Activated CD4-positive, alpha-beta T cell treated with anti-CD3 and anti-CD28 coated beads for 4 hours (primary cell): Measurements from ENCODE around the gene SLC9A4.
A peak's percentile ranks its signal among the peaks of the same experiment; 100 is the strongest.

Experiments
- DNase-seq, 2 donors: peaks; one replicate each; pipeline ENCODE4 v3.0.0-alpha.2; 2020

Gene SLC9A4

GRCh38 chr2:102473020-102473419, at the start of gene SLC9A4:
Gene SLC9A4, plus strand, starts transcription at chr2:102473226. Its CDS starts 534 bp downstream, at chr2:102473760.
- DNase-seq, result peak; percentile 42 to 59

- no peak for DNase-seq
These were observed 49.7 kb upstream of the SLC9A4 start for GRCh38 chr2:102423368-102423767.

- no peak for DNase-seq
These were observed 48.3 kb upstream of the SLC9A4 start for GRCh38 chr2:102424754-102425153.

- DNase-seq, result no peak
These were observed 47.4 kb upstream of the SLC9A4 start for GRCh38 chr2:102425441-102426132.

GRCh38 chr2:102427249-102427648, 45.8 kb upstream of the SLC9A4 start:
- DNase-seq, result no peak

DNA sequence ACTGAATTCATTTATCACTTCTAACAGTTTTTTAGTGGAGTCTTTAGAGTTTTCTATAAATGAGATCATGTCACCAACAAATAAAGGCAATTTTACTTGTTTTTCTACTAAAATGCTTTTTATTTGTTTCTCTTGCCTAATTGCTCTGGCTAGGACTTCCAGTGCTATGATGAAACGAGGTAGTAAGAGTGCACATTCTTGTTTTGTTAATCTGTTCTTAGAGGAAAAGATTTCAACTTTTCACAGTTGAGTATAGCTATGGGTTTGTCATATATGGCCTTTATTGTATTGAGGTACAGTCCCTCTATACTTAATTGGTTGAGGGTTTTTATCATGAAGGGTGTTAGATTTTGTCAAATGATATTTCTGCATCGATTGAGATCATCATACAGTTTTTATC, 44.5 kb upstream of the SLC9A4 start:
- DNase-seq, result no peak

DNA sequence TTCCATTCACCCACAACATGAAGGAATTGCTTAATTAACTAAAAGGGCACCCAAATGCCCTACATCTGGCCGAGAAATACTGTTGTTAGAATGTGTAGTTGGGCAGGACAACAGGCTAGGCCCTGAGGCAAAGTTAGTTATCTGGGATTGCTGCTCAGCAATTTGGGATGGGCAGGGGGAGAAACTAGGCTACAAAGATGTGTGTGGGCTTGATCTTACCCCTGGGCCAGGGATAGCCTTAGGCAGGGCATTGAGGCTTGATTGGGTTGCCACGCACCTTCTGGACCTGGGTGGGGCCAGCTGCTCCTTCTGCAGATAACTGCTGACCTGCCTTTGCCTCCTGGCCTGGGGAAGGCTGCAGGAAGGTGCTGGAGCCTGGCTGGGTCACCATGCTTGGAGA, 40.6 kb upstream of the SLC9A4 start:
- no peak for DNase-seq

DNA sequence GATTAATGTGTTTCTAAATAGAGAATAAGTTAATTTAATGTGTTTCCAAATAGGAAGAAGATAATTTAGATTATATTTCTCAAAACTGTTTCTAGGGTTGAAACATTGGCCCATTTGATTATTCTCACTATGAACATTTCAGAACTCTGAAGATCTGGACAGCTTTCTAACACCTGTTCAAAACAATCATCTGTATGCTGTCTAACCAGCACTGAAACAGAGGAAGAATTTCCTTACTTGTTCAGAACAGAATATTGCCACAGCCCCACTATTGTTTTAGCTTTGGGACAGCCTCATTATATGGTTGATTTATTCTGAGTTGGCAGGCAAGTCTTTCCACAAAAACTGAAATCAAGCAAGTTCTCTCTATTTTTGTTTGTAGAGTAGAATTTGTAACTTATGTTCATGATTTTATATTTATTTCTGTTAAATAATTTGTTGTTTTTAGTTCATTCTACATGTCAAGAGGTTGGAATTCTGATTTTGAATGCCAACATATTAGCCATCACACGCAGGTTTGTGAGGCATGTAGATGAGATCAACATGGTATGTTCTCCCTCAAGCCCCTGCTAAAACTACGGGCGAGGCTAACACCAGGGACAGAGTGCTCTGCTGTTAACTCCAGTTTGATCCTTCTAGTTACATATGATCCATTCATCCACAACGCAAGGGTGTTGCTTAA, 38.9 kb upstream of the SLC9A4 start:
- no peak for DNase-seq

DNA sequence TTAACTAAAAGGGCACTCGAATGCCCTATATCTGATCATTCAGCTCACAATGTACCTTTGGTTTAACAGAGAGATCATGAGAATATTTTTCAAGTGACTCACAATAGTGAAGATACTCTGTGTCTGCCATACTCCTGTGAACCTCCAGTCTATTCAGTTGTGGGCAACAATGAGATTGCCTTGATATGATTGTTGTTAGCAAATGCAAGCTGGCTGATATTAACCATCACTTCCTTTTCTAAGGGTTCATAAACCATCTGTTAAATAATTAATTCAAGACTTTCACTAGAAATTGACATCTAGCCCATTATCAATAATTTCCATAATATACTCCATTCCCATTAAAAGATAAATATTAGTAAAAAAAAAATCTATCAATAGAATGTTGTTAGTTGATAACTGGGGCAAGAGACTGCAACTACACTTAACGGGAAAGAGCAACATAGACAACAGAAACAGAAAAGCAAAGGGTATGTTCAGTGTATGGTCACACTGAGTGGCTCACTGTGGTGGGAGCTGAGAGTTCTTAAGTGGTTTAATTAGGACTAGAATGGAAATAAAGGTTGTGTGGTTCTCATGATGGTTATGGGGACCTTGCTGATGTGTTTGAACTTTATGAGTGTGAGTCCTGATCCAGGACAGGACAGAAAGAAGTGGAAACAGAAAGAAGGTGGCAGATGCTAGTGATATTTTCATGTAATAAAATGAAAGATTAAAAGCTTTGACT, 38.2 kb upstream of the SLC9A4 start:
- DNase-seq, result no peak

- no peak for DNase-seq
These were observed 37.3 kb upstream of the SLC9A4 start for GRCh38 chr2:102435741-102436140.

DNA sequence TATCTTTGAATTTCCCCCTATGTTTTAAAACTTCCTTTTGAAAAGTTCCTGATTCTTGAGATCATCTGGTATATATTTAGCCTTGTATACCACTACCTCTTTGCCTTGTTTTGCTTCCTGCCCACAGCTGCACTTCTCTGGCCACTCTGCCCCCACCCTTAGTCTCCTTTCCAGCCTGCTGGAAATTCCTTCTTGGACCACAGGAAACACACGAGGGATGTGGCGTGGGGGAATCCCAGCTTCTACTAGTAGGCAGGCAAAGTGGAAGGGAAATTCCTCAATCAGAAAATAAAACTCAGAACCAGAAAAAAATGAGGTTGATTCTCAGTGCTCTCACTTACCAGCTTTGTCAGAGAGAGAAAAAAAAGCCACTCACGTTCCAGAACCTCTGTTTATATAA, 36.7 kb upstream of the SLC9A4 start:
- no peak for DNase-seq

DNA sequence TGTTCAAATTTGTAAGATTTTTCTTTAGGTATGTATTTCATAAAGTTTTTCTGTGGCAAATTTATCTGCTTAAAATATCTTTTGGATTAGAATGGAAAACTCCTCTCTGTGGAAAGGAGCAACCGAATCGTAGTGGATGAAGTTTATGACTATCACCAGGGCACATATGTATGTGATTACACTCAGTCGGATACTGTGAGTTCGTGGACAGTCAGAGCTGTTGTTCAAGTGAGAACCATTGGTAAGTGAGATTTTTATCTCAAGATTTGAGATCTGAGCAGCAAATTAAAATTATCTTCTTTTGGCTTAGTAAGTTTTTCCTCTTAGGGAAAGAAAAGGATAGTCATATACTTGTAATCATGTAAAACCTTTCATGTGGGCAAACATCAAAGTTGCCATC, 35.9 kb upstream of the SLC9A4 start:
- DNase-seq, result no peak

DNA sequence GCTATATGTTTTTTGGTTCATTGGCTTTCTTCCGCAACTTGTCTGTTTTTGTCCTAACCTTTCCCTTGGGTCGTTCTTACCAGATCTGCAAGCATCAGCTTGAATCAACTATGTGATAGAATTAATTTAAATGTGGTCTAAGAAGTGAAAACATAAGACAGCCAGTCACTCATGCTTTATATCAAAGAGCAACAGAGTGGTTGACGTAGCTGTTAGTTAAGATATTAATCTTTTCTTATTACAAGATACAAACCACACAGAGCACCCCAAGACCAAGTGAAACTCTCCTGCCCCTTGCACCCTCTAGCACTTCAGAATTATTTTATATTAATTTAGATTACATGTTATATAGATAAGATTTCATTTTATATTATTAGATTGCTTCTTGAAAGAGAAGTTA, 34.9 kb upstream of the SLC9A4 start:
- no peak for DNase-seq

- no peak for DNase-seq
These were observed 34.4 kb upstream of the SLC9A4 start for GRCh38 chr2:102438578-102438977.

DNA sequence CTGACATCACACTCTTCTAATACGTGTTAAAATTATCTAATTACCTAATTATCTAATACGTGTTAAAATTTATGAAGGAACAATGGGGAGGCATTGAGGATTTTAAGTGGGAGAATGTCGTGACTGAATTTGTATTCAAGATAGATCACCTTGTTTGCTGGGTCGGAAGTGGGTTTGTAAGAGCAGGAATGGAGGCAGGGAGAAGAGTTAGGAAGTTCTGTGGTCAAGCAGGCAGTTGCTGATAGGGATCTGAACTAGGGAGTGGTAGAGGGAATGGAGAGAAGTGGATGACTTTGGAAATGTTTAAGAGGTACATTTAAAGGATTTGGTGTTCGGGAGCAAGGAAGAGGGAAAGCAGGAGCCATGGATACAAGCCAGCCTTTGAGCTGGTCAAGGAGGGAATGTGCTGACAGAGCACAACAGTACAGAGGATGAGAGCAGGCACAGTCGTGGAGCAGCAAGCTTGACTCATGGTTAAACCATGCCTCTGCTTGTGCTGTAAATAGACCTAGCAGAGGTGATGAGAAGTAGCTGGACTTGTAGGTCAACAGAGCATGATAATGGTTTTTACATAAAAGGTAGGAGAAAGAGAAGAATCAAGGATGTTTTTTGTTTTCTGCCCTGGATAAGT, 33.8 kb upstream of the SLC9A4 start:
- DNase-seq, result no peak

GRCh38 chr2:102442967-102443828, 29.8 kb upstream of the SLC9A4 start:
- peak; percentile 50 to 65 for DNase-seq

DNA sequence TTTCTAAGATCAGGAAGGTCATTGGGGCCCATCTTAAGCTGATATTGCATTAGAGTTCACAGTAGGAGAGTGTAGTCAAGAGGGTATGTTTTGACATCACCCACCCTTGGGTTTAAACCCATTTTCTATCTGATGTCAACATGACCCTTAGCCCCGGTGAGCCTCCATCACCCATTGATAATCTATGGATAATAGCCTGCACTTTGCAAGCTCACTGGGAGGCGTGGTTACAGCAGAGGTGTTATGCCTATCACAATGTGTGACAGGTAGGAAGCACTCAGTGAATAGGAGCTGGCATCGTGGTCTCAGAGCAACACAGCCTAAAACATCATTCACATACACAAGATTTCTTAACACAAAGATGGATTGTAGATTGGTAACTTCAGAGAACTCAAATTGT, 28.8 kb upstream of the SLC9A4 start:
- no peak for DNase-seq

GRCh38 chr2:102446936-102447335, 26.1 kb upstream of the SLC9A4 start:
- no peak for DNase-seq

- DNase-seq, result peak; percentile 47 to 76
These were observed 23.6 kb upstream of the SLC9A4 start for GRCh38 chr2:102449370-102449974.

- no peak for DNase-seq
These were observed 21.1 kb upstream of the SLC9A4 start for GRCh38 chr2:102451968-102452367.

GRCh38 chr2:102453501-102453900, 19.5 kb upstream of the SLC9A4 start:
- DNase-seq, result no peak

DNA sequence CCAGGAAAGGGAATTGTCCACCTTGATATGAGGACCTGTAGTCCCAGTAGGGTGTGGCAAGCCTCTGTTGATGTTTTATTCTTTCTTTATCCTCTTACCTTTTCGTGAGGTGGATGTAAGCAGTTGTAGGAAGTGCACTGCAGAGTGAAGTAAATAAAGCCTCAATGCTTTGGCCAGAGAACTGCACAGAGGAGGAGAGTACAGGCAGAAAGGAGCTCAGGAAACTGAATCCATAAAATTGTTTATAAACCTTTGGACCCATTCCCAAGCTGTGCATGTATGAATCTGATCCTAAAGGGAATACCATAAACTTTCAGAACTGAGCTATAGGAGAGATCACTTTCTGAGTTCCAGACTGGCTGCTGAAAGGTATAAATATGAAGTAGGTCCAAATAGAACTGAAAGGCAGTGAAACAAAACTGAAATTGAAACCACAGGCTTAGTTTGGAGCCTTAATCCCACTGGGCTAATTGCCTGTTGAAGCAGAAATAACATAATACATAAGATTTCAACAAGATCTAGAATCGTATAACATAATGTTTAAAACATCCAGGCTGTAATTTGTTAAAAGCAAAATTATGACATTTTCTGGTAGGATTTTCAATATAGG, 17.9 kb upstream of the SLC9A4 start:
- DNase-seq, result no peak
